ENCODE data around the gene REEP1. TPM values are rescaled to one million over a fixed set of nuclear protein-coding genes. Genes with fewer than 3 reads are reported as not detected.

REEP1 gene
- total and polyA plus RNA-seq, 2 donors (not counting 1 experiment from before 2014, with no cell fraction given) = not detected

DNA sequence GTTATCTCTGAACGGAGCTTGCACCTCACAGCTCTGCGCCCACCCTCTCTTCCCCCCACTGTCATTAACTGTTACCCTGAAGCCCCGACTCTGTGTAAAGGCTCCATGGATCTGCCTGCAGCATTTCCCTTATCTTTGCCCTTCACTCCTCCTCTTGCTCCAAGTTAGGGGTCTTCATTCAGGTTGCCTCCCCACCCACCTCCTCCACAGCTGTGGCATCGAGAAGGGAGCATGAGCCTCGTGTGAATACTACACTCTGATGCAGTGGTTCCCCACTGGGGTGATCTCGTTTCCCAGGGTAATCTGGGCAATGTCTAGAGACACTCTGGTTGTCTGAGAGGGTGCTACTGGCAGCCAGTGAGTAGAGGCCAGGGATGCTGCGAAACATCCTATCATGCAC lies 51.4 kb downstream of the REEP1 start:
- WGBS (ENCODE audit: insufficient coverage) = 85% methylated on average over 5 of the region's 7 CpGs
- H3K9me3 Mint-ChIP-seq (ENCODE audit: insufficient read depth) = no peaks in the 10 kb centered on the region
- H3K27me3 Mint-ChIP-seq = peaks cover 22% of the 10 kb centered on the region
- ChIA-PET CTCF (interaction anchor here (1.0 to 1.5 kb wide), 2 partner anchors 60 to 65 kb away, joined by 3 to 5 read pairs; no protein-coding TSS in a partner anchor), POLR2A (interaction anchor here (0.5 kb wide), 1 partner anchor 58 kb away, joined by 4 read pairs; no protein-coding TSS in a partner anchor)
- H3K27me3 ChIP-seq (replicated peaks in 1 of 4; ENCODE audit: control extremely low read depth in 1 of 4, control insufficient read depth in 3 of 4, insufficient read depth in 4 of 4, low read length in 3 of 4) = peaks cover 0 to 14% (median 0%) of the 10 kb centered on the region in 4 experiments
- H3K4me1 ChIP-seq (ENCODE audit: control insufficient read depth in 2 of 2, insufficient read depth in 2 of 2, low read length in 2 of 2) = no peaks in the 10 kb centered on the region
- H4K20me1 ChIP-seq (ENCODE audit: control insufficient read depth, insufficient read depth, low read length, poor library complexity, severe bottlenecking) = no peaks in the 10 kb centered on the region
- H3K36me3 ChIP-seq (replicated peaks in 1 of 2; ENCODE audit: control extremely low read depth in 1 of 2, control insufficient read depth in 1 of 2, extremely low read depth in 1 of 2, insufficient read depth in 2 of 2, low read length in 1 of 2) = no peaks in the 10 kb centered on the region
- no peak overlapping the region for H3K4me3 Mint-ChIP-seq
- intact Hi-C loops (cut with micrococcal nuclease) = no loop called here
- no peak overlapping the region for H3K27ac Mint-ChIP-seq
- no peaks in the 10 kb centered on the region for H3K79me2 ChIP-seq (ENCODE audit: control insufficient read depth, insufficient read depth, low read length)
- H3K27ac ChIP-seq (ENCODE audit: low read length in 2 of 2) = no peak overlapping the region
- no peak overlapping the region for H3K4me3 ChIP-seq (ENCODE audit: control extremely low read depth in 1 of 5, extremely low read depth in 1 of 5, insufficient read depth in 1 of 5, low read depth in 2 of 5, low read length in 4 of 5)
- no peak overlapping the region for H3K9ac ChIP-seq (ENCODE audit: low read length)
- DNase-seq (no peak), ATAC-seq (ENCODE audit: low read depth) (no peak)
- TF ChIP-seq, protein P1, sequence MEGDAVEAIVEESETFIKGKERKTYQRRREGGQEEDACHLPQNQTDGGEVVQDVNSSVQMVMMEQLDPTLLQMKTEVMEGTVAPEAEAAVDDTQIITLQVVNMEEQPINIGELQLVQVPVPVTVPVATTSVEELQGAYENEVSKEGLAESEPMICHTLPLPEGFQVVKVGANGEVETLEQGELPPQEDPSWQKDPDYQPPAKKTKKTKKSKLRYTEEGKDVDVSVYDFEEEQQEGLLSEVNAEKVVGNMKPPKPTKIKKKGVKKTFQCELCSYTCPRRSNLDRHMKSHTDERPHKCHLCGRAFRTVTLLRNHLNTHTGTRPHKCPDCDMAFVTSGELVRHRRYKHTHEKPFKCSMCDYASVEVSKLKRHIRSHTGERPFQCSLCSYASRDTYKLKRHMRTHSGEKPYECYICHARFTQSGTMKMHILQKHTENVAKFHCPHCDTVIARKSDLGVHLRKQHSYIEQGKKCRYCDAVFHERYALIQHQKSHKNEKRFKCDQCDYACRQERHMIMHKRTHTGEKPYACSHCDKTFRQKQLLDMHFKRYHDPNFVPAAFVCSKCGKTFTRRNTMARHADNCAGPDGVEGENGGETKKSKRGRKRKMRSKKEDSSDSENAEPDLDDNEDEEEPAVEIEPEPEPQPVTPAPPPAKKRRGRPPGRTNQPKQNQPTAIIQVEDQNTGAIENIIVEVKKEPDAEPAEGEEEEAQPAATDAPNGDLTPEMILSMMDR (IDR thresholded peaks at IDR 0.05) = no peak
- no peak for TF ChIP-seq EZH2 (IDR thresholded peaks at IDR 0.05; ENCODE audit: borderline replicate concordance, insufficient read depth, low read depth, low read length, poor library complexity, severe bottlenecking)
- no peak overlapping the region for H3K4me2 ChIP-seq (replicated peaks; ENCODE audit: low read depth, low read length, poor library complexity, severe bottlenecking)
- no peak overlapping the region for H2AFZ ChIP-seq (ENCODE audit: insufficient read depth, low read depth, low read length, poor library complexity, severe bottlenecking)
- no peaks in the 10 kb centered on the region for H3K4me1 Mint-ChIP-seq
- H3K9me3 ChIP-seq (ENCODE audit: control extremely low read depth in 1 of 3, control insufficient read depth in 2 of 3, insufficient read depth in 1 of 3, low read length in 2 of 3) = no peaks in the 10 kb centered on the region

DNA sequence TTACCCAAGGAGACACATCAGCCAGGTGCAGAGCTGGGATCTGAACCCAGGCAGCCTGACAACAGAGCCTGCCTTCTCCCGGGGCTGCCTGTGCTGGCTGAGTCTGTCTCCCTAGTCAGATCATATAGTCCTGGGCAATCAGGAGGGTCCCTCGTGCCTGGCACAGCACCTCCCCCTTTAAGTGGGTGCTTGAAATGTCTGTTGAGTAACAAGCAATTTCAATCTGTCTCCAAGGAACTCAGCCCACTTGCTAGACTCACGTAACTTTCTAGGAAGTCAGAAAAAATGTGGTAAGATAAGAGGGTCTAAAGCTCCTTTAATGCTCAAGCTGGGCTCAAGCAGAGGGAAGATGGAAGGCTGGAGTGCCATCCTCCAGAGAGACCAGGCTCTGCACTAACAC lies 51.9 kb downstream of the REEP1 start:
- ATAC-seq (ENCODE audit: low read depth) (no peak), DNase-seq (no peak)
- Histone ChIP-seq H4K20me1 (ENCODE audit: control insufficient read depth, insufficient read depth, low read length, poor library complexity, severe bottlenecking) (no peaks in the 10 kb centered on the region), H3K4me1 (ENCODE audit: control insufficient read depth in 2 of 2, insufficient read depth in 2 of 2, low read length in 2 of 2) (no peaks in the 10 kb centered on the region), H2AFZ (ENCODE audit: insufficient read depth, low read depth, low read length, poor library complexity, severe bottlenecking) (no peak overlapping the region), H3K9me3 (ENCODE audit: control extremely low read depth in 1 of 3, control insufficient read depth in 2 of 3, insufficient read depth in 1 of 3, low read length in 2 of 3) (no peaks in the 10 kb centered on the region), H3K9ac (ENCODE audit: low read length) (no peak overlapping the region), H3K27me3 (replicated peaks in 1 of 4; ENCODE audit: control extremely low read depth in 1 of 4, control insufficient read depth in 3 of 4, insufficient read depth in 4 of 4, low read length in 3 of 4) (peaks cover 0 to 14% (median 0%) of the 10 kb centered on the region in 4 experiments), H3K4me3 (ENCODE audit: control extremely low read depth in 1 of 5, extremely low read depth in 1 of 5, insufficient read depth in 1 of 5, low read depth in 2 of 5, low read length in 4 of 5) (no peak overlapping the region), H3K4me2 (replicated peaks; ENCODE audit: low read depth, low read length, poor library complexity, severe bottlenecking) (no peak overlapping the region), H3K36me3 (replicated peaks in 1 of 2; ENCODE audit: control extremely low read depth in 1 of 2, control insufficient read depth in 1 of 2, extremely low read depth in 1 of 2, insufficient read depth in 2 of 2, low read length in 1 of 2) (no peaks in the 10 kb centered on the region), H3K79me2 (ENCODE audit: control insufficient read depth, insufficient read depth, low read length) (no peaks in the 10 kb centered on the region), H3K27ac (ENCODE audit: low read length in 2 of 2) (no peak overlapping the region)
- TF ChIP-seq, protein P1 (IDR thresholded peaks at IDR 0.05) = no peak
- no peak for TF ChIP-seq EZH2 (IDR thresholded peaks at IDR 0.05; ENCODE audit: borderline replicate concordance, insufficient read depth, low read depth, low read length, poor library complexity, severe bottlenecking)
- WGBS (ENCODE audit: insufficient coverage) = no CpG with 5 or more reads among the region's 3 CpGs
- Mint-ChIP-seq H3K4me3 (no peak overlapping the region), H3K4me1 (no peaks in the 10 kb centered on the region), H3K27ac (no peak overlapping the region), H3K9me3 (ENCODE audit: insufficient read depth) (no peaks in the 10 kb centered on the region), H3K27me3 (peaks cover 22% of the 10 kb centered on the region)
- intact Hi-C loops (cut with micrococcal nuclease) = no loop called here
- ChIA-PET CTCF (interaction anchor here (1.5 kb wide), 1 partner anchor 60 kb away, joined by 3 read pairs; no protein-coding TSS in a partner anchor), POLR2A (interaction anchor here (0.5 kb wide), 1 partner anchor 57 kb away, joined by 4 read pairs; no protein-coding TSS in a partner anchor)

Data from B cell (primary cell).